DOHH2 (cell line): ENCODE data around the gene SAE1.

Experiments
- H3F3A ChIP-seq: fragments of 200-600 bp; sonication (generic), shearing (Covaris generic); 2 replicates; pipeline ENCODE4 v1.6.0; 2016; ENCODE audit warnings: antibody characterized with exemption, mild to moderate bottlenecking; ENCODE audit not compliant: control insufficient read depth, insufficient read depth
- H3K27ac ChIP-seq: fragments of 200-600 bp; sonication (generic); 2 replicates; pipeline ENCODE4 v1.5.1; 2014; ENCODE audit warnings: low read depth, mild to moderate bottlenecking, low read length, moderate library complexity
- H3K27me3 ChIP-seq: fragments of 200-600 bp; sonication (generic); 2 replicates; pipeline ENCODE4 v1.6.1; 2014; ENCODE audit warnings: mild to moderate bottlenecking, low read length, mixed read lengths; ENCODE audit not compliant: control insufficient read depth
- H3K36me3 ChIP-seq: fragments of 200-600 bp; sonication (generic); 2 replicates; pipeline ENCODE4 v1.6.1; 2014; ENCODE audit warnings: mild to moderate bottlenecking, low read length, moderate library complexity, mixed read lengths; ENCODE audit not compliant: control insufficient read depth
- H3K4me1 ChIP-seq: fragments of 200-600 bp; sonication (generic); 2 replicates; pipeline ENCODE4 v1.6.1; 2014; ENCODE audit warnings: mild to moderate bottlenecking, low read length, mixed read lengths; ENCODE audit not compliant: control insufficient read depth
- H3K4me2 ChIP-seq: fragments of 200-600 bp; sonication (generic); 2 replicates; pipeline ENCODE4 v1.6.0; 2014; ENCODE audit warnings: mild to moderate bottlenecking, low read length, moderate library complexity
- H3K4me3 ChIP-seq: fragments of 200-600 bp; sonication (generic); 2 replicates; pipeline ENCODE4 v1.5.1; 2014; ENCODE audit warnings: mild to moderate bottlenecking, low read length, mixed read lengths
- H3K79me2 ChIP-seq: fragments of 200-600 bp; sonication (generic); 2 replicates; pipeline ENCODE4 v1.6.1; 2014; ENCODE audit warnings: mild to moderate bottlenecking, low read length, mixed read lengths; ENCODE audit not compliant: control insufficient read depth
- H3K9me2 ChIP-seq: fragments of 200-600 bp; sonication (generic); replicated peaks from 2 replicates; pipeline ENCODE4 v1.6.1; 2014; ENCODE audit warnings: mild to moderate bottlenecking, low read length, mixed read lengths; ENCODE audit not compliant: control insufficient read depth
- H3K9me3 ChIP-seq: fragments of 200-600 bp; sonication (generic); 2 replicates; pipeline ENCODE4 v1.6.1; 2014; ENCODE audit warnings: antibody characterized with exemption, low read length, mixed read lengths; ENCODE audit not compliant: control insufficient read depth, insufficient read depth
- H4K20me1 ChIP-seq: fragments of 200-600 bp; sonication (generic); 2 replicates; pipeline ENCODE4 v1.6.0; 2014; ENCODE audit warnings: low read depth, mild to moderate bottlenecking, antibody characterized with exemption, low read length, moderate library complexity; ENCODE audit not compliant: control insufficient read depth, insufficient read depth
- CTCF ChIP-seq: fragments of 200-600 bp; sonication (generic); IDR thresholded peaks from one replicate; pipeline ENCODE4 v1.5.1; 2014; ENCODE audit warnings: antibody characterized with exemption, mild to moderate bottlenecking, low read depth, low read length; ENCODE audit not compliant: poor library complexity, severe bottlenecking
- EZH2phosphoT487 ChIP-seq: fragments of 200-600 bp; sonication (generic); IDR thresholded peaks from 2 replicates; pipeline ENCODE4 v1.6.1; 2017; ENCODE audit warnings: borderline replicate concordance, mild to moderate bottlenecking, antibody characterized with exemption, low read length, moderate library complexity, mixed read lengths

Gene SAE1

GRCh38 chr19:47226426-47227351 lies 96.1 kb downstream of the SAE1 start:
- Histone ChIP-seq H3K79me2 (peaks cover 5% of the 10 kb centered on the region; the same call in 1 of the 2 replicates), H3K4me2 (peak overlapping the region; percentile 99), H4K20me1 (no peaks in the 10 kb centered on the region), H3K4me3 (peak overlapping the region; percentile 79), H3K27ac (peak overlapping the region; percentile 95), H3K9me3 (no peaks in the 10 kb centered on the region), H3F3A (peaks cover 24% of the 10 kb centered on the region), H3K27me3 (peaks cover 4% of the 10 kb centered on the region), H3K4me1 (peaks cover 51% of the 10 kb centered on the region), H3K36me3 (peaks cover 10% of the 10 kb centered on the region), H3K9me2 (no peaks in the 10 kb centered on the region)
- TF ChIP-seq CTCF (peak; percentile 28), EZH2phosphoT487 (no peak)

GRCh38 chr19:47227352-47228167 lies 96.9 kb downstream of the SAE1 start:
- H3K4me3 ChIP-seq: peak overlapping the region; percentile 79
- H3K36me3 ChIP-seq: peaks cover 10% of the 10 kb centered on the region
- no peaks in the 10 kb centered on the region for H4K20me1 ChIP-seq
- peaks cover 60% of the 10 kb centered on the region for H3K4me1 ChIP-seq
- H3K27me3 ChIP-seq: peaks cover 6% of the 10 kb centered on the region
- peak overlapping the region; percentile 99 for H3K4me2 ChIP-seq
- H3K9me2 ChIP-seq: no peaks in the 10 kb centered on the region
- H3K27ac ChIP-seq: peak overlapping the region; percentile 95
- TF ChIP-seq EZH2phosphoT487 (no peak), CTCF (no peak)
- H3F3A ChIP-seq: peaks cover 30% of the 10 kb centered on the region
- no peaks in the 10 kb centered on the region for H3K9me3 ChIP-seq
- H3K79me2 ChIP-seq: peaks cover 5% of the 10 kb centered on the region; the same call in 1 of the 2 replicates

GRCh38 chr19:47228168-47228936 lies 97.7 kb downstream of the SAE1 start:
- Histone ChIP-seq H3K36me3 (peaks cover 10% of the 10 kb centered on the region), H3F3A (peaks cover 32% of the 10 kb centered on the region), H3K9me2 (no peaks in the 10 kb centered on the region), H3K27me3 (peaks cover 7% of the 10 kb centered on the region), H3K4me1 (peaks cover 64% of the 10 kb centered on the region), H3K9me3 (no peaks in the 10 kb centered on the region), H3K79me2 (peaks cover 5% of the 10 kb centered on the region; the same call in 1 of the 2 replicates), H4K20me1 (no peaks in the 10 kb centered on the region), H3K27ac (peak overlapping the region; percentile 95), H3K4me2 (peak overlapping the region; percentile 99), H3K4me3 (peak overlapping the region; percentile 79)
- TF ChIP-seq CTCF (no peak), EZH2phosphoT487 (no peak)
